Heart left ventricle (tissue), 16 donors: ENCODE measurements around the gene AIF1L. TPM values are rescaled to one million over a fixed set of nuclear protein-coding genes. Genes with fewer than 3 reads are reported as not detected.

Source experiments
- ATAC-seq, 4 donors: fragments of 200-7000 bp; cut with Tn5 transposase; one replicate each; pipeline ENCODE4 v1.9.1; 2020 to 2022; ENCODE audit warnings: moderate library complexity in 4 of 4, mild to moderate bottlenecking in 3 of 4, moderate number of reproducible peaks in 1 of 4
- DNase-seq, 5 donors: peaks; one replicate each; pipeline ENCODE4 v3.0.0-alpha.2; 2020
- H3K27ac ChIP-seq, 12 donors: fragments of 200-600 bp; sonication (generic) in 4 of 12; one replicate each; pipeline versions ENCODE4 v1.5.0 to v1.8.0; 2016 to 2022; ENCODE audit warnings: mild to moderate bottlenecking in 2 of 12
- H3K27me3 ChIP-seq, 9 donors: fragments of 200-600 bp; sonication (generic) in 2 of 9; one replicate each; pipeline versions ENCODE4 v1.5.1 to v1.8.0; 2016 to 2022; ENCODE audit warnings: mild to moderate bottlenecking in 3 of 9
- H3K36me3 ChIP-seq, 9 donors: fragments of 200-600 bp; sonication (generic) in 2 of 9; one replicate each; pipeline versions ENCODE4 v1.5.0 to v1.8.0; 2018 to 2022; ENCODE audit warnings: mild to moderate bottlenecking in 2 of 9
- H3K4me1 ChIP-seq, 12 donors: fragments of 200-600 bp; sonication (generic) in 4 of 12; one replicate each; pipeline versions ENCODE4 v1.5.0 to v1.8.0; 2016 to 2022; ENCODE audit warnings: mild to moderate bottlenecking in 3 of 12
- H3K4me3 ChIP-seq, 12 donors: fragments of 200-600 bp; sonication (generic) in 4 of 12; one replicate each; pipeline versions ENCODE4 v1.5.0 to v1.8.0; 2017 to 2022; ENCODE audit warnings: mild to moderate bottlenecking in 9 of 12, moderate library complexity in 4 of 12
- H3K9me3 ChIP-seq, 12 donors: fragments of 200-600 bp; sonication (generic) in 4 of 12; one replicate each; pipeline versions ENCODE4 v1.5.0 to v1.8.0; 2016 to 2022; ENCODE audit warnings: mild to moderate bottlenecking in 1 of 12
- POLR2A ChIP-seq, 2 donors: fragments of 450-650 bp; IDR thresholded peaks; one replicate each; pipeline ENCODE4 v1.6.1; 2017; ENCODE audit warnings: antibody characterized with exemption in 2 of 2, mild to moderate bottlenecking in 2 of 2, moderate library complexity in 2 of 2
- WGBS, 4 donors: extraction: QIAGEN DNeasy Blood & Tissue Kit in 2 of 4; methylation state at CpG; one replicate each; pipeline versions ENCODE4 v1.1.5 to v1.1.7; 2013 to 2018; 5-methylcytosine and 5-hydroxymethylcytosine counted together
- intact Hi-C, 10 donors: fragments of 100-400 bp; cut with DNase I; formaldehyde crosslinking; loops; one replicate each; pipeline versions ENCODE4 v1.11.1 to v1.14.2; 2022
- polyA plus RNA-seq, 2 donors: library from polyadenylated mRNA; stranded (reverse); fragments of 200-250 nt; gene quantifications; one replicate each; pipeline ENCODE4 v1.2.3, GENCODE V29; 2013
- total RNA-seq, 9 donors: library from RNA; depleted of rRNA in 2 of 9; stranded (reverse); fragments of >200 nt in 2 of 9; fragmentation: NEBNext Ultra II Directional in 3 of 9; extraction: Animal tissue kit (Norgen Biotek cat#: 25700) in 3 of 9; gene quantifications; one replicate each; pipeline versions ENCODE4 v1.1.0 to v1.2.4, GENCODE V29; 2016 to 2023
- TF ChIP-seq, protein P1 (sequence below), 12 donors: fragments of 200-600 bp; sonication (generic) in 4 of 12; IDR thresholded peaks; one replicate each; pipeline versions ENCODE4 v1.5.0 to v1.8.0; 2018 to 2022; ENCODE audit warnings: antibody characterized with exemption in 12 of 12, mild to moderate bottlenecking in 5 of 12
- donor health status: ischemic (EF 13 %, LVEDD 7.1; RV severe dilation, severe dysfunction).
- donor health status: healthy with polysubstance abuse.
- donor health status: DM: no; HTN: yes; CAD: no.
- donor health status: DM: no; HTN: no; CAD: no.
- donor health status: ischemic (EF 25% LVEDD 6.9; RV normal size, moderate dysfunction).
- donor health status: ischemic (EF 25% LVEDD 5.7; RV mildly dilated, moderate dysfunction).
- donor health status: healthy.
- donor health status: DM: yes; HTN: yes; CAD: no.
- donor health status: ischemic (EF 35%, LVEDD 5.7; RV mildly dilated, moderate dysfunction).
- donor health status: nonischemic (EF 11% LVEDD 7.7; RV severe dilation, severe dysfunction).
- donor health status: DM: yes; HTN: yes; CAD: no.
- donor health status: PGD.
- donor health status: ischemic (EF 29% LVEDD 5.4; RV normal size, mild dysfunction).
- donor health status: nonischemic (EF 23%, LVEDD 6.1; RV moderate dilation, normal function).

AIF1L gene
- total and polyA plus RNA-seq, 11 donors: 12.1 to 93.8 (median 23.1) TPM

DNA sequence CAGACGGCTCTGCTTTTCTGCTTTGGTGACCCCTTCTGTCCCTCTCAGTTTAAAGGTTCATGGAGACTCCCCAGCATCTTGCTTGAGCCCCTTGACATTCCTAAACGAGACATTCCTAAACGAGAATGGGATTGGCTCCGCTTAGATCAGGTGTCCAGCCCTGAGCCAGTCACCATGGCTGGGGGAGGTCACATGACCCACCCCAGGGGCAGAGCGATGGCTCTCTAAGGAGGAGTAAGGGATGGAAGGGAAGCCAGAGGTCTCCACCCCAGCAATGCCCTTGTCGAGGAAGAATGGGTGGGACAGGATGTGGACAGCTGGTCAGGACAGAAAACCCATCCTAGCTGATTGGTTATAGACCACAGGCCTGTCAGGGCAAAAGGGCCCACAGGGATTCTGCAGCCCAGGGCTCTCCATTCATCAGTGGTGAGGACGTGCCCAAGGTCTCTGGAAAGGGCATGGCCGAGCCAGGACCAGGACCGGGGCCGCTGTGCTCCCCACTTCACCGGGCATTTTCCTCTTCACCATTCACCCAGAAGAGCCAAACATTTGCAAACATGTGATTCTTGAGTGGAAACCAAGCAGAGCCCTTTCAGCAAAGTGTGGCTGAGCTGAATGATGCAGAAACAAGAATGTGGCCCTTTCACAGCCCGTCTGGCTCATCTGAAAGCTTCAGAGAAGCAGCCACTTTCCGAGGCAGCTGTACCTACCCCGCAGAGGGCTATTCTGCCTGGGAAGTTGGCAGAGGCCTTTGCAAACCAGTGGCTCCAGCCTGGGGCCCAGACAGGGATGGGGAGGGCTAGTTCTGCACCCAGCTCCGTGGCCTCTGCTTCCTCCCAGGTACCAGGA, 19.8 kb upstream of the AIF1L start:
- Histone ChIP-seq H3K27ac (no peak overlapping the region), H3K27me3 (no peaks in the 10 kb centered on the region)

DNA sequence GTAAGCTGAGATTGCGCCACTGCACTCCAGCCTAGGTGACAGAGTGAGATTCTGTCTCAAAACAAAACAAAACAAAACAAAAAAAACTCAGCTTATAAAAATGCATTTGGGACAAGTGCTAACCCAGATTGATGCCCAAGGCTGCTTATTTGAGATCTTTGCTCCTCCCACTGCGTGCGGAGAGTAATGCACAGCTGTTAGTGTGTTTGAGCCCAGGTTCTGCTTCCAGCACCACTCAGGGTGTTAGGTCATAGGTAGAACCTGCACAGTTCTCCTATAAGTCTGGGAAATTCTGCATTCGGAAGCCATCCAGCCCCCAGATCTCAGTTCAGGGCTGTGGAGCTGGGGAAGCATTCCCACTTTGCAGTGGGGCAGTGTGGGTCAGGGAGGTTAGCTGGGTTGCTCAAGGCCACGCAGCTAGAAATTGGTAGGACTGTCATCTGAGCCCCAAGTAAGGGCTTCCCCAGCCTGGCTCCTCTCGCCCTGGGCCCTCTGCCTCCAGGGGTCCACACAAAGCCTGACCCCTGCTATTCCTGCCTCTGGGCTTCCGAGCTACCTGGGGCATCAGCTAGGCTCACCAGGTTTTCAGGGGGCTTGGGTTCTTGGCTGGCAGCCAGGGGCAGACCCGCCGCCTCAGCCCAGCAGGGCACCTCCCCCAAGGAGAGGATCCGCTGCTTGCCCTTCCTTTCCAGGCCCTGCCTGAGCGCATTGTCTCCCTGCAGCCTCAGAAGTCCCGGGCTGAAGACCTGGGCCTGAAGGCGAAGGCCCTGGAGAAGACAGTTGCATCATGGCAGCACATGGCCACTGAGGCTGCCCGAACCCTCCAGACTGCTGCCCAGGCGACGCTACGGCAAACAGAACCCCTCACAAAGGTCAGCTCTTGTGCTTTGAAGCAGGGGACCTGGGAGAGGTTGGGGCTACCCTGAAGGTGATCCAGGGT, 17.6 kb upstream of the AIF1L start:
- Histone ChIP-seq H3K36me3 (no peaks in the 10 kb centered on the region), H3K4me3 (no peak overlapping the region), H3K9me3 (no peaks in the 10 kb centered on the region), H3K27ac (no peak overlapping the region), H3K27me3 (no peaks in the 10 kb centered on the region), H3K4me1 (peaks cover 0 to 6% (median 0%) of the 10 kb centered on the region in 12 donors)
- WGBS, 4 donors: 87 to 91% (median 89%) methylated on average over 13 to 17 of the region's 17 CpGs
- no peak for DNase-seq
- ATAC-seq: no peak
- intact Hi-C loops: no loop called here
- no peak for TF ChIP-seq POLR2A (IDR thresholded peaks at IDR 0.05)
- TF ChIP-seq, protein P1, sequence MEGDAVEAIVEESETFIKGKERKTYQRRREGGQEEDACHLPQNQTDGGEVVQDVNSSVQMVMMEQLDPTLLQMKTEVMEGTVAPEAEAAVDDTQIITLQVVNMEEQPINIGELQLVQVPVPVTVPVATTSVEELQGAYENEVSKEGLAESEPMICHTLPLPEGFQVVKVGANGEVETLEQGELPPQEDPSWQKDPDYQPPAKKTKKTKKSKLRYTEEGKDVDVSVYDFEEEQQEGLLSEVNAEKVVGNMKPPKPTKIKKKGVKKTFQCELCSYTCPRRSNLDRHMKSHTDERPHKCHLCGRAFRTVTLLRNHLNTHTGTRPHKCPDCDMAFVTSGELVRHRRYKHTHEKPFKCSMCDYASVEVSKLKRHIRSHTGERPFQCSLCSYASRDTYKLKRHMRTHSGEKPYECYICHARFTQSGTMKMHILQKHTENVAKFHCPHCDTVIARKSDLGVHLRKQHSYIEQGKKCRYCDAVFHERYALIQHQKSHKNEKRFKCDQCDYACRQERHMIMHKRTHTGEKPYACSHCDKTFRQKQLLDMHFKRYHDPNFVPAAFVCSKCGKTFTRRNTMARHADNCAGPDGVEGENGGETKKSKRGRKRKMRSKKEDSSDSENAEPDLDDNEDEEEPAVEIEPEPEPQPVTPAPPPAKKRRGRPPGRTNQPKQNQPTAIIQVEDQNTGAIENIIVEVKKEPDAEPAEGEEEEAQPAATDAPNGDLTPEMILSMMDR (IDR thresholded peaks at IDR 0.05): no peak

More for the DNA sequence above, 19.8 kb upstream of the AIF1L start:
- H3K4me3 ChIP-seq: no peak overlapping the region
- 79 to 85% (median 81%) methylated on average over 14 to 15 of the region's 15 CpGs for WGBS, 4 donors
- ATAC-seq (peak in 1 of 4 donors; percentile 43), DNase-seq (no peak)
- no peaks in the 10 kb centered on the region for H3K4me1 ChIP-seq
- TF ChIP-seq, protein P1 (IDR thresholded peaks at IDR 0.05): no peak
- TF ChIP-seq POLR2A (IDR thresholded peaks at IDR 0.05): no peak
- intact Hi-C loops: no loop called here
- no peaks in the 10 kb centered on the region for H3K9me3 ChIP-seq
- H3K36me3 ChIP-seq: no peaks in the 10 kb centered on the region

DNA sequence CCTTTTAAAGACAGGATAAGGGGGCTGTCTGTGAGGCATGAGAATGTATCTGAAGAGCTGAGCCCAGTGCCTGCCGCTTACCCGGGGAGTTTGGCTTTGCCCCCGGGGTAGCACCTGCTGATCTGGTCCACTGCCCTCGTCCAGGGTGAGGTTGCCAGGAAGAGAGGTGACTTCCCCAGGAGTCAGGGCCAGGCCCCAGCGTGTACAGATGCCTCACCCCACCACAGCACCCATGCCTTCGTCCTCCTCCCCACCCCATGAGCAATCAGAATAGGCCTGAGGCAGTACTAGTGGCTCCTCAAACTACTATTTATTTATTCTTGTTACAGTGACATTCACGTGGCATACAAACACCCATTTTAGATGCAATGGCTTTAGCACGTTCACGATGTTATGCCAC, 15.7 kb upstream of the AIF1L start:
- DNase-seq: no peak
- peaks cover 0 to 6% (median 0%) of the 10 kb centered on the region in 12 donors for H3K4me1 ChIP-seq
- no peak overlapping the region for H3K4me3 ChIP-seq
- TF ChIP-seq POLR2A (IDR thresholded peaks at IDR 0.05): no peak
- TF ChIP-seq, protein P1 (IDR thresholded peaks at IDR 0.05): no peak
- WGBS, 4 donors: 75 to 87% (median 82%) methylated on average over 9 of the region's 9 CpGs
- intact Hi-C loops: no loop called here
- H3K9me3 ChIP-seq: no peaks in the 10 kb centered on the region
- no peaks in the 10 kb centered on the region for H3K27me3 ChIP-seq
- no peaks in the 10 kb centered on the region for H3K36me3 ChIP-seq
- H3K27ac ChIP-seq: no peak overlapping the region
- ATAC-seq: no peak

DNA sequence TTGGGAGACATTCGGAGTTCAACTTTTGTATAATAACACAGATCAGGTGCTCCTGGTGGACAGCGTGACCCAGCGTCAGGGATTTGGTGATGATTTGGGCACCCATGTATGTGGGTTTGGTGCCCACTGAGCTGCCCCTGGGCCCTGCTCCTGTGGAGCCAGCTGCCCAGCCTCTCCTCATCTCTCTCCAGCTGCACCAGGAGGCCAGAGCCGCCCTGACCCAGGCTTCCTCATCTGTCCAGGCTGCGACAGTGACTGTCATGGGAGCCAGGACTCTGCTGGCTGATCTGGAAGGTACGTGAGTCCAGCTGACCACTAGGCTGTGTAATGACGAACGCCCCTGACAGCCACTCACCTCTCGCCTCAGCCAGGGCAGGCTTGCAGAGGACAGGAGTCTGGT, 14.5 kb upstream of the AIF1L start:
- Histone ChIP-seq H3K4me3 (no peak overlapping the region), H3K9me3 (no peaks in the 10 kb centered on the region), H3K4me1 (peaks cover 0 to 6% (median 0%) of the 10 kb centered on the region in 12 donors), H3K27ac (peak overlapping the region in 1 of 12 donors; percentile 52), H3K27me3 (no peaks in the 10 kb centered on the region), H3K36me3 (no peaks in the 10 kb centered on the region)
- DNase-seq: no peak
- intact Hi-C loops: no loop called here
- TF ChIP-seq, protein P1 (IDR thresholded peaks at IDR 0.05): no peak
- no peak for TF ChIP-seq POLR2A (IDR thresholded peaks at IDR 0.05)
- WGBS, 4 donors: 87 to 90% (median 88%) methylated on average over 8 to 9 of the region's 9 CpGs
- ATAC-seq: no peak
